GM18526 (cell line): Measurements from ENCODE around the gene GSG1L.

ENCODE experiments used
- POLR2A ChIP-seq: IDR thresholded peaks from 3 replicates; pipeline ENCODE4 v1.6.1; 2011; ENCODE audit not compliant: insufficient read length; ENCODE audit errors: extremely low read depth

Gene GSG1L

DNA sequence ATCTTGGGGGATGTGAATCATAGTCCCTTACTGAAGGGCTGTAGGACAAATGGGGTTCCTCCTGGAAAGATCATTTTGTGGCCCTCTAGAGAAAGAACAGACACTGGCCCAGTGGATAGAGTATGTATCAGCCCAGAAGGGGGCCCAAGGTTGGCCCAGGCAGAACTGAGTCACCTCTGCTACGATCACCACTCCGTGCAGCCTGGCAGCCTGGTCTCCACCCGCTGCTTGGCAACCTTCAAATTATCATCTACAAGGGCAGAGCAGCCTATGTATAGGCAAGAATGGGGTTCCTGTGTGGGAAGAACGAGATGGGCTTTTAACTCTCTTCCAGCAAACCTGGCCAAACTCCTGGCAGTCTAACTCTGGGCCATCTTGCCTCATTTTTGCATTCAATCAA, 61.9 kb downstream of the GSG1L start:
- TF ChIP-seq POLR2A, result no peak

DNA sequence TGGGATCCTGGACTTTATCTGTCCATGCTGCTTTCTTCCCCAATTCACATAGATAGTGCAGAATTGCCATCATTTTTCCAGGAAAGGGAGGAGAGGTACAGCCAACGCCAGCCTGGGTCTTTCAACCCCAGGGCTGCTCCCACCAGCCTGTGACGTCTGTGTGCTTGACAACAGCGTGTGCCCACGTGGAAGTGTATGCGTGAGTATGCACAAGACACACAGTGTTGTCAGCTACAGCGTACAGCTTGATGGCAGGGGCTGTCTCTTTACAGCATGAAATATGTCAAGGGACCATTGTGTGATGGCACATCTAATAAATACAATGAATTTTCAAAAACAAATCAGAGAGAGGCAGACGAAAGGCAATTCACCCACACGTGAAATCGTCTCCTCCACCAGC, 62.3 kb downstream of the GSG1L start:
- TF ChIP-seq POLR2A, result no peak

DNA sequence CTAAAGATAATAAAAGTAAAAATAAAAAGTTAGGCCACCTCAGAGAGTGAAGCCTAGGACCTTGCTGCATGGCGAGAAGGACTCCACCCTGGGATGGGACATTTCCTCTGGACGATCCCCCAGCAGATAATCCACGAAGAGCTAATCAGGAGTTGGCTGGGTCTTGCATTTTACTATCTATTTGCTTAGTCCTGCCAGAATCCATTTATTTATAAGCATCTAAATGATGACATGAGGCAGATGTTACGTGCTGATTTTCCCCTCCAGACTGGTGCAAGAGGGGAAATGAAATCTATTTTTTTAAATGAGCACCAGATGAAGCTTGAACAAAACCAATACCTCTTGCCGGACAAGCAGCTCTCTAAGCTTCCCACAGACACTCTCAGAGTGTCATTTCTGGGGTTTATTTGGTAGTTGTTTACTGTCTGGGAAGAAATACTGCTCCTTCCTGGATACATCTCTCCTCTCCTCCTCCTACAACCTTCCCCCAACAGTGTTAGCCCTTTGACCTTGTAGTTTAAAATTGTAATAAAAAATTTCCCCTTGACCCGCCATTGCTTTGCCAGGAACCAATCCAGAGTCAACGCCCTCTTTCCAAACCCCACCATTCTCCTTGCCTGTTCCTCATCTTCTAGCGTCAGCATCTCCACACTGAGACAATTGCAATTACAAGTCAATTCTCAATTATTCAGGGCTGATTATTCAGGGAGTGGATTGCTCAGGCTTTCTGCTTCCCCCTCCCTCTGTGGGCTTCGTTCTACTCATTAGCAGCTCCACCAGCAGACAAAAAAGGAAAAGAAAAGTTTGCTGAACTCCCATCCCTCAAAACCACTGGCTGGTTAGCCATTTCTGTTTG, 63.0 kb downstream of the GSG1L start:
- no peak for TF ChIP-seq POLR2A

DNA sequence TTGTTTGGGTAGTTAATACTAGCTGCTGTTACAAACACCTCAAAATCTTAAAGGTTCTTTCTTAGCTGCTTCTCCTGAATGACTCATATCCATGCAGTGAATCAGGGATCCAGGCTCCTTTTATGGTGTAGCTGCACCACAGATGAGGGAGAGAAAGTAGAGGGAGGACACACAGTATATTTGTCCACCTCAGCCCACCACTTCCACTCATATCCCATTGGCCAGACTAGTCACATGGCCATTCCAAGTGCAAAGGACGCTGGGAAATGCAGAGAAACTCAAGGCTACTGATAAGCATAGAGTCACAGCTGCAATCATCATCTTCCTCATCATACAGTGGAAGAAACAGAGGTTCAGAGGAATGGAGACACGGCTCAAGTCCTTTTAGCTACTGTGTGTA, 63.8 kb downstream of the GSG1L start:
- no peak for TF ChIP-seq POLR2A

DNA sequence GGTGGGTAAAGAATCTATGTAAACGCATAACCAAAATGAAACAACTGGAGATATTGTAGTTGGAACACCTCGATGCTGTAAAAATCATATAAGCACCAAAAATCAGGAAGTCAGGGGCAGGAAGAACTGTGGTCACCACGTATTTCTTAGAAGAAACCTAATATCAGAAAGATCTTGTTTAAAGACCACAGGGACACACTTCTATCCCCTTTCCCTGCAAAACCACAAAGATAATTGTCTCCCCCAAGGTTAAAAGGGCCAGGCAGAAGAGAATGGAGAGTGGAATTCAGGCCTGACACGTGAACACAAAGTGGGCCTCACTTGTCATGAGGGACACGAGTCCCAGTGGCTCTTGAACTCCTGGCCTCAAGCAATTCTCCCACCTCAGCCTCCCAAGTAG, 68.1 kb downstream of the GSG1L start:
- TF ChIP-seq POLR2A, result no peak

DNA sequence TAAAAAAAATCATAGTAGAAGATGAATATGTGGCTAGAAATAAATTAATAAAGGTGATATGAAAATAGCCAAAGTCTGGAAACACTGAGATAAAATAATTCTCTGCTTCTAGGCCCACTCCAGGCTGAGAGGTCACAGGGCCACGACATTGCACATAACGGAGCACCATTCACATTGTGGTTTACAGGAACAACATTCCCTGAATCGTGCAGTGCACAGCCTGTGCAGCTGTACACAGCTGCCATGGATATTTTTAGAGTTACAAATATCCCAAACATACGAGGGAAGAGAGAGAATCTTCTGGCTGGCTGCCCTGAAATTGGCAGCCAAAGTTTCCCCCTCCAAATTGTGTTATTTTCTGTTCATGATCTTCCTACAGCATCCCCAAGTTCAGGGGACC, 68.8 kb downstream of the GSG1L start:
- TF ChIP-seq POLR2A, result no peak

DNA sequence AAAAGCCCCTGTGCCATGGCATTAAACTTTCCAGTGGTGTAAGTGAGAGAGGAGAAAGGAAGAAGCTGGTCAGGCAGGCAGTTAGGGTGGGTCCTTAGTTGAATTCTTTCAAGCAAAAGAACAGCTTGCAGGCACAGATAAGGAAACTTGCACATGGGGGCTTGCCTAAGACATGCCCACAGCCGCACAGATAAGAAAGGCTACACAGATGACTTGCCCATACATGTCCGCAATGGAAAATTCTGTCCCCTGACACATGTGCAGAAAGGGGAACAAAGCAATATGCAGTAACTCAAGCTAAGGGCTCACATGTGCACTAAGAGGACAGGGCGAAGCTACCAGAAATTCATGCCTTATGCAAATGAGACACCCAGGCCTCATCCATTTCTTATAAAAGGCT, 69.9 kb downstream of the GSG1L start:
- no peak for TF ChIP-seq POLR2A

DNA sequence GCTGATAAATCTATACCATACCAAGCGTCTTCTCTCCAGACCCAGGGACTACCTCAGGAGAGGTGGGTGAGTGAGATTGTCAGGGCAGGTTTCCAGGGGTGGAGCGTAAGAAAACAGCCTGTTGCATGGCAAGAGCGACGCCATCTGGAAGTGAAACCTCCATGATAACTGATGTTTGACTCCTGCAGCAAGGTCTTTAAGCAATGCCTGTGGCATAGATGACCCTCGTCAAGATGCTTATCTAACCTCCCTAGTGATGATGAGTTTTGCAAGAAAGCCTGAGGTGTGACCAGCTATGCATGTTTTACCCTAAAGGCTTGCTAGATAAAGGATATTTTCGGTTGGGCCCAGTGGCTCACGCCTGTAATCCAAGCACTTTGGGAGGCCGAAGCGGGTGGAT, 71.6 kb downstream of the GSG1L start:
- TF ChIP-seq POLR2A, result no peak

DNA sequence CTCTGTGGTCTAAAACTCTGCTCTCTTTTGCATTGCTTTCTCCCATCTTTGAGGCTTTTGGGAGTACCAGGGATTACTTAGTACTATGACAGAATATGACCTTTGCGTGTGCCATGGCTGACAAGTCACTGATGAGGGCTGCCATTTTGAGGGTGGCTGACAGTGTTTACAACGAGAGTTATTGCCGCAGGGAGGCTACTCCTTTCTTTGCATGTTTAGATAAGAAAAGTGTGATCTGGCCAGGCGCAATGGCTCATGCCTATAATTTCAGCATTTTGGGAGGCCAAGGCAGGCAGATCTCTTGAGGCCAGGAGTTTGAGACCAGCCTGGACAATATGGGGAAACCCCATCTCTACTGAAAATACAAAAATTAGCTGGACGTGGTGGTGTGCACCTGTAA, 77.5 kb downstream of the GSG1L start:
- TF ChIP-seq POLR2A, result no peak

DNA sequence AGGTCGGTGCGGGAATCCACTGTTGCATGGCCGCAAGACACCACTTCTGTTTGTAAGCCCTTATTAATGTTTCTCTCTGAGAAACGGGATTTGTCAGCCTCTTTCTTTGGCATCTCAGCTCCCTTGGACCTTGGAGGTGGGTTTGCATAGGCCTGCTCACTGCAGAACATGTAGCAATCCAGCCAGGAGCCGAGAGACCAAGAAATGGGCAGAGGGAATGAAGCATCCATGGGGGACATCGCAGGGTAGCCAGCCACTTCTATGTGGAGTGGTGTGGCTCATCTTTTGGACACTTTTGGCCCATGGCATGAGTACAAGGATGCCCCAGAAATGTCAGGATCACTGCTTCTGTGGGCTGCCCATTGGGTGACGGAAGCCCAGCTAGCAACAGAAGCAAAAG, 79.4 kb downstream of the GSG1L start:
- TF ChIP-seq POLR2A, result no peak

DNA sequence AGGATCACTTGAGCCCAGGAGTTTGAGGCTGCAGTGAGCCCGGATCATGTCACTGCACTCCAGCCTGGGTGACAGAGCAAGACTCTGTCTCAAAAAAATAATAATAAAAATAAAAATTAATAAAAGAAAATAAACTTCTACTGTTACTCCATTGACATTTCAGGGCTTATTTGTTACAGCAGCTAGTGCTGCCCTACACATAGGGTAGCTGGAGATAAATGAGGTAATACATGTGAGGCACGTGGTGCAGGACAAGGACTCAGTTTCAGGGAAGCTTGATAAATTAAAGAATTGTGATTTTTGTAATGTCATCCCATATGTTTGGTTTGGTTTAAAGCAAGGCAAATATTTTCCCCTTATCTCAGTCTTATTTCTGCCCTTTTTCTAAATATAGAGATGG, 80.3 kb downstream of the GSG1L start:
- TF ChIP-seq POLR2A, result no peak

DNA sequence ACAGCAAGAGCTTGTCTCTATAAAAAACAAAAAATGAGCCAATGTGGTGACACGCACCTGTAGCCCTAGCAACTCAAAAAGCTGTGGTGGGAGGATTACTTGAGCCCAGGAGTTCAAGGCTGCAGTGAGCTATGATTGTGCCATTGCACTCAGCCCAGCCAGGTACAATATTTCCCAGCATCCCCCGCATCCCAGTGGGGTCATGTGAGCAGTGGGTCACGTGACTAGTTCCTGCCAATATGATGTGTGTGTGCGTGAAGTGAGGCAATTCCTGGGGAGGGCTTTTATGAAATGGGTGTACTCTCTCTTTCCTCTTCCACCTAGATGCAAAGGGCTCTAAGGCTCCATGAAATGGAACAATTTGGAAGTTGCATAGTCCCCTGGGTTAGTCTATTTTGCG, 81.3 kb downstream of the GSG1L start:
- no peak for TF ChIP-seq POLR2A

DNA sequence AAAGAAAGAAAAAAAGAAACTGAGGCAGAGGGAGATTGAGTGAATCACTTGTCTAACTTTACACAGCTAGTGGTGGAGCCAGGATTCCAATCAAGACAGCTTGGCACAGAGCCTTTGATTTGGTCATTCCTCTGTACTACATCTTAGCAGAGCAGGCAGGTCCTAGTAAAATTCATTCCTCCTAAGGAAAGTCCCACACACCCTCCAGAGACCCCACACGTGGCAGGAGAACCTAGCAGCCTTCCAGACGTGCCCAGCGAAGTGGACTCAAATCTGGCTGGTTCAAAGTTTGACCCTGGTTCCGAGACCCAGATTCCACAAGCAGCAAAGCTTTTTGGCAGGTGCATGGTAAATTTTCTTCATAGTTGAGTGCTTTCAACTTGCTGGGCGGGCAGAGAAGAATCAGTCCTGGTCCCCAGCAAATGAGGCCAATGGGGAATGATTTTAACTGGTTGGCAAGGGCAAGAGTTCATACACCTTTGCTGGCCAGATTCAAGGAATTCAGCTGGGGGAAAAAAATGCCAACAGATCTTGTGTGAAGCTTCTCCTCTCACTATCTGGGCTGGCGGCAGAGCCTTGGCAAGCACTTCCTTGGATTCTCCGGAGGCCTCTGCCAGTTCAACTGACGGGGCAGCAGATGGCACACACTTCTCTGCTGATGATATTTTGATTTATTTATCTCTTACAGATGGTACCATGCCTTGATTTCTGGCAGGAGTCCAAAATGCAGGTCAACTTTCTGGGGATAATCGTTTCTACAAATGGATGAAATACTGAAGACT, 82.4 kb downstream of the GSG1L start:
- no peak for TF ChIP-seq POLR2A

DNA sequence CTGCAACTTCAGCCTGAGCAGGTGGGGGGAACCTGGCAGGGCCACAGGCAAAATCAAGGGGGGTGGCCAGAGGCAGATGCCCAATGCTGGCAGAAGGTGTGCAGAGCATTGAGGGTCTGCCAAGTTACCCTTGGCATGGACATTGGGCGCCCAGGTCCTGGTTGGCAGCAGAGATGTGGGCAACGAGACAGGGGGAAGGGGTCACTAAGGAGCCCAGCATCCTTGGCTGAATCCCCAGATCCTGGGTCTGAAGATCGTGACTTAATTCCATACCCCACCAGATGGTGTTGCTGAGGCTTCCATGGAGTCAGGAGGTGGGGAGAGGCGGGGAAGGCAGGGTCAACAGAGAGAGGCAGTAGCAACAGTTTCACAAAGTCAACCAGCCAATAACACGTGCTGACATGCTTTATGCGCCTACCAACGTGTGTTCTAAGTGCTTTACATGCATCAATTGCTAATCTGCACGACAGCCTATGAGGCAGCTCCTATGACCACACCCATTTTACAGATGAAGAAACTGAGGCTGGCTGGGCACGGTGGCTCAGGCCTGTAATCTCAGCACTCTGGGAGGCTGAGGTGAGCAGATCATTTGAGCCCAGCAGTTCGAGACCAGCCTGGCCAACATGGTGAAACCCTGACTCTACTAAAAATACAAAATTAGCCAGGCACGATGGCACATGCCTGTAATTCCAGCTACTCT, 83.3 kb downstream of the GSG1L start:
- no peak for TF ChIP-seq POLR2A

DNA sequence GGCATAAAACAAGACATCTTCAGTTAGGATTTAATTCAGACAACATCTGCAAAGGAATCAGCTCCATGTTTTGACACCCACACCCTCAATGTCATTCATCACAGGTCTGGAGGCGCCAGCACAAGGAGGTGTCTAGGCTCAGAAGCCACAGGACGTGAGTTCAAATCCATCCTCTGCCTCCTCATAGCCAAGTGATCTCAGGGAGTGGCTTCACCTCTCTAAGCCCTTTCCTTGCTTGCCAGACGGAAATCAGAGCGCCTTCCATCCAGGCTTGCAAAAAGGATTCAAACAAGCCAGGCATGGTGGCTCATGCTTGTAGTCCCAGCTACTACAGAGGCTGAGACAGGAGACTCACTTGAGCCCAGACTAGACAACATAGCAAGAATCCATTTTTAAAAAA, 84.6 kb downstream of the GSG1L start:
- no peak for TF ChIP-seq POLR2A

DNA sequence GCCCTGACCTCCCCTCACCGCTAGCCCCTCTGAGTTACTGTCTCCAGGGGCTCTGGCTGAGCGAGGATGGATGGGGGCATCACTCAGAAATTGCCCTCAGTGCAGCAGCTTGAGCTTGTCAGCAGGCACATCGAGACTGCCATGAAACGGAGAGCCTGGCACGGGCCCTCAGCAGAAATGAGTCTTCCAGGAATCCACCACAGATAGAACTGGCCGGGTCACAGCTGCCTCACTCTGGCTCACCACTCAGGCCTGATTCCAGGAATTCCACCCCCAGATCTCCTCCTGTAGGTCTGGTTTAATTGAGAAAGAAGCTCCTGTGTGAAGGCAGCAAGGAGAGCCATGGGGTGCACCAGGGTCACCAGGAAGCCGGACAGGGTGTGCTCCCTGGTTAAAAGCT, 85.5 kb downstream of the GSG1L start:
- no peak for TF ChIP-seq POLR2A
